ENCODE data around the gene GIPC3.

GIPC3 gene

GRCh38 chr19:3641515-3642269 is 56.4 kb downstream of the GIPC3 start:
- DNase-seq: no peak

GRCh38 chr19:3642296-3642695 is 57.0 kb downstream of the GIPC3 start:
- DNase-seq: no peak

Measured in NCI-H2081 (cell line).